HepG2 (cell line): ENCODE measurements around the gene ACSL4. TPM values are rescaled to one million over a fixed set of nuclear protein-coding genes. Genes with fewer than 3 reads are reported as not detected.

Experiments used
- ATAC-seq: fragments of 200-7000 bp; cut with Tn5 transposase; 3 replicates; pipeline ENCODE4 v1.9.1; 2020; ENCODE audit warnings: mild to moderate bottlenecking, moderate library complexity
- BruUV-seq: library from RNA; stranded (reverse); fragments of 400-500 nt; replicated peaks from 2 replicates; lab custom pipeline; 2021; lab: Mats Ljungman, UMichigan
- CTCF ChIA-PET: fragments of 300-600 bp; formaldehyde crosslinking; extraction: SDS; loops from one replicate; lab custom pipeline; 2021; ENCODE audit warnings: low total read pairs, inconsistent platforms, low intra/inter-chr PET ratio; lab: Yijun Ruan, JAX
- POLR2A ChIA-PET: fragments of 350-600 bp; sonication (Branson Sonifier 250); formaldehyde crosslinking; loops from one replicate; lab custom pipeline; 2020; ENCODE audit warnings: antibody characterized with exemption, inconsistent platforms; lab: Yijun Ruan, JAX
- DNase-seq: peaks from one replicate; pipeline ENCODE4 v3.0.0-alpha.2; 2015; ENCODE audit warnings: low spot score
- FAIRE-seq: peaks from 3 replicates; lab custom pipeline; 2011; peaks lifted over from hg19 to GRCh38; lab: Jason Lieb, UNC
- H2AFZ ChIP-seq: one replicate; pipeline ENCODE4 v1.6.1; 2011; ENCODE audit warnings: low read length, inconsistent platforms
- H3K27ac ChIP-seq: fragments of 300-600 bp; 3 replicates; pipeline ENCODE4 v1.8.0; 2011; ENCODE audit warnings: mixed run types, mild to moderate bottlenecking, mixed read lengths, low read length, inconsistent platforms; ENCODE audit not compliant: insufficient read depth; ENCODE audit errors: extremely low read length
- H3K27me3 ChIP-seq, 2 experiments: fragments of 200-600 bp in 1 of 2; 2 replicates in 1 of 2; 3 replicates in 1 of 2; pipeline versions ENCODE4 v1.6.0 to v1.8.0; 2011; ENCODE audit warnings: low read length in 2 of 2, mild to moderate bottlenecking in 2 of 2, moderate library complexity in 2 of 2, inconsistent platforms in 1 of 2; ENCODE audit not compliant: insufficient read depth in 2 of 2, control insufficient read depth in 1 of 2
- H3K36me3 ChIP-seq, 2 experiments: fragments of 200-600 bp in 1 of 2; replicated peaks in 1 of 2; 2 replicates in 1 of 2; 3 replicates in 1 of 2; pipeline versions ENCODE4 v1.5.1 to v1.8.0; 2011; ENCODE audit warnings: low read length in 2 of 2, inconsistent platforms in 1 of 2; ENCODE audit not compliant: insufficient read depth in 2 of 2, control insufficient read depth in 1 of 2
- H3K4me1 ChIP-seq: 2 replicates; pipeline ENCODE4 v1.5.1; 2012; ENCODE audit warnings: low read length, inconsistent platforms; ENCODE audit not compliant: insufficient read depth
- H3K4me2 ChIP-seq: 2 replicates; pipeline ENCODE4 v1.6.0; 2011; ENCODE audit warnings: low read depth, low read length, inconsistent platforms
- H3K4me3 ChIP-seq, 3 experiments: fragments of 200-600 bp in 1 of 3; sonication (generic), shearing (Covaris generic) in 1 of 3; replicated peaks in 1 of 3; 2 replicates each; pipeline ENCODE4 v1.5.1; 2011 to 2016; ENCODE audit warnings: low read length in 3 of 3, inconsistent platforms in 2 of 3, low read depth in 2 of 3, mild to moderate bottlenecking in 2 of 3, control low read depth in 1 of 3, mixed read lengths in 1 of 3; ENCODE audit not compliant: insufficient read depth in 1 of 3
- H3K79me2 ChIP-seq: one replicate; pipeline ENCODE4 v1.6.1; 2011; ENCODE audit warnings: low read length, inconsistent platforms; ENCODE audit not compliant: insufficient read depth
- H3K9ac ChIP-seq: 2 replicates; pipeline ENCODE4 v1.6.0; 2011; ENCODE audit warnings: mild to moderate bottlenecking, low read depth, low read length, inconsistent platforms; ENCODE audit not compliant: insufficient read depth
- H3K9me3 ChIP-seq: 2 replicates; pipeline ENCODE4 v1.5.1; 2012; ENCODE audit warnings: mild to moderate bottlenecking, low read length
- H4K20me1 ChIP-seq: 2 replicates; pipeline ENCODE4 v1.6.0; 2011; ENCODE audit warnings: inconsistent platforms, mild to moderate bottlenecking, low read length, moderate library complexity; ENCODE audit not compliant: insufficient read depth
- AFF4 ChIP-seq: sonication (generic); formaldehyde crosslinking; IDR thresholded peaks from 2 replicates; pipeline ENCODE4 v1.4.0; 2020; ENCODE audit warnings: missing genetic modification reagents
- BCLAF1 ChIP-seq: fragments of 450-650 bp; IDR thresholded peaks from 2 replicates; pipeline ENCODE4 v1.6.1; 2017; ENCODE audit warnings: mild to moderate bottlenecking
- CBX5 ChIP-seq: sonication (generic); formaldehyde crosslinking; IDR thresholded peaks from 2 replicates; pipeline ENCODE4 v1.4.0; 2020; ENCODE audit warnings: missing genetic modification reagents, borderline replicate concordance
- ELF1 ChIP-seq: sonication (generic); formaldehyde crosslinking; IDR thresholded peaks from 2 replicates; pipeline ENCODE4 v1.4.0; 2020; ENCODE audit warnings: missing genetic modification reagents
- EZH2 ChIP-seq: conservative IDR thresholded peaks from 2 replicates; pipeline ENCODE4 v1.6.1; 2012; ENCODE audit warnings: mild to moderate bottlenecking, low read depth, low read length, moderate library complexity
- GATAD2A ChIP-seq: IDR thresholded peaks from 2 replicates; pipeline ENCODE4 v1.6.1; 2016
- KLF16 ChIP-seq, 2 experiments: sonication (generic) in 1 of 2; formaldehyde crosslinking in 1 of 2; IDR thresholded peaks; 2 replicates each; pipeline versions ENCODE4 v1.6.1 to v1.8.0; 2016 to 2023; ENCODE audit warnings: missing genetic modification reagents in 2 of 2, missing compliant biosample characterization in 1 of 2
- KMT2B ChIP-seq: IDR thresholded peaks from 2 replicates; pipeline ENCODE4 v1.6.1; 2016; ENCODE audit warnings: missing genetic modification reagents, missing compliant biosample characterization
- MIER3 ChIP-seq: IDR thresholded peaks from 2 replicates; pipeline ENCODE4 v1.6.1; 2016; ENCODE audit warnings: missing compliant biosample characterization, borderline replicate concordance
- MTERF4 ChIP-seq: sonication (generic); formaldehyde crosslinking; IDR thresholded peaks from 2 replicates; pipeline ENCODE4 v1.8.0; 2023; ENCODE audit warnings: mild to moderate bottlenecking, missing genetic modification reagents
- SUZ12 ChIP-seq: fragments of 150-350 bp; IDR thresholded peaks from 2 replicates; pipeline ENCODE4 v1.6.1; 2014; ENCODE audit warnings: low read depth, low read length
- THAP8 ChIP-seq: sonication (generic); formaldehyde crosslinking; IDR thresholded peaks from 2 replicates; pipeline ENCODE4 v1.5.1; 2020; ENCODE audit warnings: missing genetic modification reagents, mild to moderate bottlenecking, borderline replicate concordance
- ZNF761 ChIP-seq: sonication (generic); formaldehyde crosslinking; conservative IDR thresholded peaks from 2 replicates; pipeline ENCODE4 v1.4.0; 2020; ENCODE audit warnings: mild to moderate bottlenecking, missing genetic modification reagents
- ZNF788 ChIP-seq: sonication (generic); formaldehyde crosslinking; IDR thresholded peaks from 2 replicates; pipeline ENCODE4 v1.5.0; 2020; ENCODE audit warnings: mild to moderate bottlenecking, missing genetic modification reagents, borderline replicate concordance
- WGBS: methylation state at CpG from one replicate; pipeline ENCODE4 v1.1.6; 2017; ENCODE audit warnings: low lambda C conversion rate; 5-methylcytosine and 5-hydroxymethylcytosine counted together
- in situ Hi-C: cut with HindIII; loops from 2 replicates; pipeline ENCODE4 v1.10.0; 2017; ENCODE audit warnings: low pct_unique_long_range_greater_than_20kb; ENCODE audit not compliant: extremely low pct_ligation_motif_present
- intact Hi-C: fragments of 100-400 bp; cut with micrococcal nuclease; formaldehyde crosslinking; loops from one replicate; pipeline ENCODE4 v1.10.0; 2022; ENCODE audit not compliant: unreplicated experiment
- polyA plus RNA-seq, 8 experiments: library from polyadenylated mRNA; depleted of rRNA in 3 of 8; stranded (reverse) in 7 of 8; unstranded in 1 of 8; fragments of >200 nt; fragmentation: Illumina TruSeq in 4 of 8; extraction: Trizol in 4 of 8; gene quantifications; 2 replicates each; pipeline versions ENCODE4 v1.2.1 to v1.2.3, GENCODE V29; 2011 to 2016; ENCODE audit warnings: low read depth in 4 of 8, missing spikeins in 1 of 8, mixed read lengths in 1 of 8; ENCODE audit not compliant: insufficient read depth in 1 of 8
- total RNA-seq, 5 experiments: library from RNA; depleted of rRNA; stranded (reverse); fragments of >200 nt; fragmentation: Illumina TruSeq; extraction: Trizol; gene quantifications; 2 replicates each; pipeline ENCODE4 v1.2.3, GENCODE V29; 2016; ENCODE audit warnings: low read depth in 1 of 5

The ACSL4 gene
- total and polyA plus RNA-seq, 2 of the 13 experiments (the other 11 are each of a cell fraction or from before 2014, with no cell fraction given): 207 to 316 TPM

GRCh38 chrX:109732807-109733612, at the start of gene ACSL4 (continued):
- TF ChIP-seq AFF4 (CRISPR knock-in tag): peak; percentile 95
- TF ChIP-seq BCLAF1: no peak
- TF ChIP-seq KMT2B (CRISPR knock-in tag): 0 out of 2 replicates have a peak, but pooled peaks have one; percentile 42
- no peak for TF ChIP-seq KLF16 (CRISPR knock-in tag; IDR thresholded peaks at IDR 0.05)

- Histone ChIP-seq H3K9ac (no peak overlapping the region), H3K79me2 (no peaks in the 10 kb centered on the region), H3K27ac (no peak overlapping the region), H3K4me1 (peaks cover 45% of the 10 kb centered on the region), H3K4me2 (no peak overlapping the region), H3K9me3 (no peaks in the 10 kb centered on the region), H2AFZ (no peak overlapping the region), H3K27me3 (no peaks in the 10 kb centered on the region), H4K20me1 (no peaks in the 10 kb centered on the region), H3K36me3 (no peaks in the 10 kb centered on the region), H3K4me3 (no peak overlapping the region)
- no TSS peak for BruUV-seq
- in situ Hi-C loops: no loop called here
- peak; percentile 20 for DNase-seq
- intact Hi-C loops: no loop called here
- no peak for FAIRE-seq
- CTCF ChIA-PET: no interaction called here
- ATAC-seq: no peak; the same call in 2 of the 3 replicates
- POLR2A ChIA-PET: no interaction called here
- TF ChIP-seq CBX5: no peak
- TF ChIP-seq EZH2: no peak
- no peak for TF ChIP-seq ZNF761 (CRISPR knock-in tag)
- no peak for TF ChIP-seq SUZ12
- TF ChIP-seq MTERF4 (CRISPR knock-in tag): no peak
- no peak for TF ChIP-seq ELF1 (CRISPR knock-in tag)
- no peak for TF ChIP-seq THAP8 (CRISPR knock-in tag)
- no peak for TF ChIP-seq MIER3 (CRISPR knock-in tag)
- no peak for TF ChIP-seq ZNF788 (CRISPR knock-in tag)
- no peak for TF ChIP-seq GATAD2A (CRISPR knock-in tag)
- WGBS: 74% methylated on average over 4 of the region's 4 CpGs
These were observed 44.7 kb upstream of the ACSL4 start for GRCh38 chrX:109777749-109778148.
